GM12878 (cell line): Measurements from ENCODE around the gene ZNF302.

Experiments
- HDAC2 ChIP-seq: fragments of 200-600 bp; sonication (generic); IDR thresholded peaks from 2 replicates; pipeline ENCODE4 v1.6.1; 2017
- JUND ChIP-seq: IDR thresholded peaks from 2 replicates; pipeline ENCODE4 v1.6.1; 2012; ENCODE audit warnings: low read depth, mild to moderate bottlenecking, low read length, improper control_type of control experiment, moderate library complexity
- NFXL1 ChIP-seq: fragments of 450-650 bp; IDR thresholded peaks from 2 replicates; pipeline ENCODE4 v1.6.1; 2017; ENCODE audit warnings: antibody characterized with exemption, mild to moderate bottlenecking, borderline replicate concordance
- NFYA ChIP-seq: IDR thresholded peaks from 2 replicates; pipeline ENCODE4 v1.6.1; 2011; ENCODE audit warnings: low read depth, mild to moderate bottlenecking, low read length, improper control_type of control experiment, borderline replicate concordance
- POLR2A ChIP-seq: IDR thresholded peaks from 2 replicates; pipeline ENCODE4 v1.6.1; 2011; ENCODE audit warnings: low read depth, mild to moderate bottlenecking, low read length
- REST ChIP-seq: IDR thresholded peaks from 2 replicates; pipeline ENCODE4 v1.6.1; 2012; ENCODE audit warnings: mild to moderate bottlenecking, low read depth, low read length
- TBL1XR1 ChIP-seq: IDR thresholded peaks from 2 replicates; pipeline ENCODE4 v1.6.1; 2012; ENCODE audit warnings: low read depth, low read length, improper control_type of control experiment
- USF1 ChIP-seq: IDR thresholded peaks from 2 replicates; pipeline ENCODE4 v1.6.1; 2011; ENCODE audit warnings: borderline replicate concordance, low read depth, mild to moderate bottlenecking, moderate library complexity, mixed read lengths, low read length; ENCODE audit not compliant: insufficient read depth; ENCODE audit errors: extremely low read length
- YY1 ChIP-seq: IDR thresholded peaks from 2 replicates; pipeline ENCODE4 v1.6.1; 2011; ENCODE audit warnings: low read depth, mild to moderate bottlenecking, low read length
- ZNF384 ChIP-seq: IDR thresholded peaks from 2 replicates; pipeline ENCODE4 v1.6.1; 2012; ENCODE audit warnings: low read depth, mild to moderate bottlenecking, low read length, improper control_type of control experiment, borderline replicate concordance
- ZZZ3 ChIP-seq: IDR thresholded peaks from 2 replicates; pipeline ENCODE4 v1.6.1; 2011; ENCODE audit warnings: low read depth; ENCODE audit not compliant: control insufficient read depth, insufficient read length
- TF ChIP-seq, protein P1 (sequence below), 3 experiments: IDR thresholded peaks in 2 of 3; conservative IDR thresholded peaks in 1 of 3; 2 replicates each; pipeline ENCODE4 v1.5.1; 2011; ENCODE audit warnings: low read depth in 3 of 3, low read length in 3 of 3, mild to moderate bottlenecking in 3 of 3, control low read depth in 2 of 3, moderate library complexity in 2 of 3, inconsistent platforms in 1 of 3, mixed read lengths in 1 of 3; ENCODE audit not compliant: control insufficient read depth in 2 of 3, insufficient read depth in 1 of 3; ENCODE audit errors: extremely low read depth in 1 of 3

DNA sequence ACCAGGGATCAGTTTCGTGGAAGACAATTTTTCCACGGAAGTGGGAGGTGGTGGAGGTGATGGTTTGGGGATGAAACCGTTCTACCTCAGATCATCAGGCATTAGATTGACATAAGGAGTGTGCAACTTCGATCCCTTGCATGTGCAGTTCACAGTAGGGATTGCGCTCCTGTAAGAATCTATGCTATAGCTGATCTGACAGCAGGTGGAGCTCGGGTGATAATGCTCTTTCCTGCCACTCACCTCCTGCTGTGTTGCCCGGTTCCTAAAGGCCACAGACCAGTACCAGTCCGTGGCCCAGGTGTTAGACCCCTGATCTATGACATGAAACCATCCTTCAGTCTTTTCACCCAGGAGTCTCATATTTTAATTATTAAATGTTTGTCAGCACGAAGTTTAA lies 4.0 kb downstream of the ZNF302 start:
- TF ChIP-seq JUND, result no peak
- TF ChIP-seq NFYA, result no peak
- TF ChIP-seq USF1, result no peak
- TF ChIP-seq NFXL1, result no peak
- TF ChIP-seq POLR2A, result no peak
- TF ChIP-seq HDAC2, result no peak
- no peak for TF ChIP-seq ZZZ3
- no peak for TF ChIP-seq REST
- no peak for TF ChIP-seq ZNF384
- TF ChIP-seq YY1, result no peak
- TF ChIP-seq, protein P1, sequence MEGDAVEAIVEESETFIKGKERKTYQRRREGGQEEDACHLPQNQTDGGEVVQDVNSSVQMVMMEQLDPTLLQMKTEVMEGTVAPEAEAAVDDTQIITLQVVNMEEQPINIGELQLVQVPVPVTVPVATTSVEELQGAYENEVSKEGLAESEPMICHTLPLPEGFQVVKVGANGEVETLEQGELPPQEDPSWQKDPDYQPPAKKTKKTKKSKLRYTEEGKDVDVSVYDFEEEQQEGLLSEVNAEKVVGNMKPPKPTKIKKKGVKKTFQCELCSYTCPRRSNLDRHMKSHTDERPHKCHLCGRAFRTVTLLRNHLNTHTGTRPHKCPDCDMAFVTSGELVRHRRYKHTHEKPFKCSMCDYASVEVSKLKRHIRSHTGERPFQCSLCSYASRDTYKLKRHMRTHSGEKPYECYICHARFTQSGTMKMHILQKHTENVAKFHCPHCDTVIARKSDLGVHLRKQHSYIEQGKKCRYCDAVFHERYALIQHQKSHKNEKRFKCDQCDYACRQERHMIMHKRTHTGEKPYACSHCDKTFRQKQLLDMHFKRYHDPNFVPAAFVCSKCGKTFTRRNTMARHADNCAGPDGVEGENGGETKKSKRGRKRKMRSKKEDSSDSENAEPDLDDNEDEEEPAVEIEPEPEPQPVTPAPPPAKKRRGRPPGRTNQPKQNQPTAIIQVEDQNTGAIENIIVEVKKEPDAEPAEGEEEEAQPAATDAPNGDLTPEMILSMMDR (IDR thresholded peaks at IDR 0.05 in 2 of 3, conservative IDR thresholded peaks at IDR 0.05 in 1 of 3; ENCODE audit: control insufficient read depth in 2 of 3, extremely low read depth in 1 of 3, insufficient read depth in 1 of 3, low read depth in 3 of 3, low read length in 3 of 3), result no peak
- no peak for TF ChIP-seq TBL1XR1
